Muscle layer of duodenum (tissue), 2 donors: Measurements from ENCODE around the gene GIGYF1.
A peak's percentile ranks its signal among the peaks of the same experiment; 100 is the strongest.
"Not testable (repeated sequence)": the region's sequence is repeated elsewhere in the genome, so short reads cannot be mapped to it uniquely, and the experiment has no call there.

Source experiments
- H3K27ac ChIP-seq: one replicate; pipeline ENCODE4 v1.7.0; 2013; ENCODE audit warnings: mild to moderate bottlenecking, low read length
- H3K27me3 ChIP-seq: one replicate; pipeline ENCODE4 v1.7.0; 2013; ENCODE audit warnings: low read depth, mild to moderate bottlenecking, control low read depth, low read length
- H3K36me3 ChIP-seq, 2 donors: one replicate each; pipeline ENCODE4 v1.7.0; 2013; ENCODE audit warnings: low read length in 2 of 2, control low read depth in 1 of 2, mild to moderate bottlenecking in 1 of 2; ENCODE audit not compliant: insufficient read depth in 2 of 2, control insufficient read depth in 1 of 2
- H3K4me1 ChIP-seq, 2 donors: one replicate each; pipeline ENCODE4 v1.7.0; 2013; ENCODE audit warnings: low read length in 2 of 2, mild to moderate bottlenecking in 2 of 2, control low read depth in 1 of 2, moderate library complexity in 1 of 2; ENCODE audit not compliant: insufficient read depth in 2 of 2, control insufficient read depth in 1 of 2
- H3K4me3 ChIP-seq, 2 donors: one replicate each; pipeline ENCODE4 v1.7.0; 2013; ENCODE audit warnings: low read length in 2 of 2, low read depth in 1 of 2, mild to moderate bottlenecking in 1 of 2
- H3K9me3 ChIP-seq, 2 donors: one replicate each; pipeline ENCODE4 v1.7.0; 2013; ENCODE audit warnings: low read length in 2 of 2, control low read depth in 1 of 2, mild to moderate bottlenecking in 1 of 2; ENCODE audit not compliant: control insufficient read depth in 1 of 2
- donor health status: healthy.

The GIGYF1 gene

GRCh38 chr7:100694098-100694745 is at the start of gene GIGYF1:
Gene GIGYF1 (minus strand): TSS chr7:100694250. CDS start chr7:100688238, 6,012 bp downstream.
- peaks cover 15 to 35% of the 10 kb centered on the region in 2 donors for H3K4me1 ChIP-seq
- H3K27ac ChIP-seq: no peak within 1 kb of the TSS
- peak within 1 kb of the TSS; percentile 74 to 78 for H3K4me3 ChIP-seq
- H3K36me3 ChIP-seq: peaks cover 0 to 4% of the 10 kb centered on the region in 2 donors
- no peaks in the 10 kb centered on the region for H3K9me3 ChIP-seq
- H3K27me3 ChIP-seq: no peaks in the 10 kb centered on the region

DNA sequence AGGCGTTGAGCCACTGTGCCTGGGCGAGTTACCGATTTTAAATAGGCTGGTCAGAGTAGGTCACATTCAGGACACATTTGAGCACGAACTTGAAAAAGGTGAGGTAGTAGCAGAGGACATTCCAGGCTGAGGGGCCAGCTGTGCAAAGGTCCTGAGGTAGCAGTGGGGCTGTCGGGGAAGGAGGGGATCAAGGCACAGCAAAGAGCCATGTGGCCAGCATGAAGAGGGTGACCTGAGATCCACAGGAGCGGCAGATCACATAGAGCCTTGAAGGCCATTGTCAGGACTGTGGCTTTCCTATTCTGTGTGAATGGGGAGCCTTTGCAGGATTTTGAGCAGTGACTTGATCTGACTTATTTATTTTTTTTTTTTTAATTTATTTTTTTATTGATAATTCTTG is 45.9 kb upstream of the GIGYF1 start:
- H3K9me3 ChIP-seq: no peaks in the 10 kb centered on the region
- H3K4me3 ChIP-seq: no peak overlapping the region
- H3K27ac ChIP-seq: no peak overlapping the region
- H3K27me3 ChIP-seq: no peaks in the 10 kb centered on the region
- H3K36me3 ChIP-seq: no peaks in the 10 kb centered on the region
- H3K4me1 ChIP-seq: no peaks in the 10 kb centered on the region

GRCh38 chr7:100736671-100737070 is 42.6 kb upstream of the GIGYF1 start:
- H3K4me3 ChIP-seq: no peak overlapping the region
- H3K27me3 ChIP-seq: no peaks in the 10 kb centered on the region
- no peak overlapping the region for H3K27ac ChIP-seq
- H3K36me3 ChIP-seq: no peaks in the 10 kb centered on the region
- H3K4me1 ChIP-seq: no peaks in the 10 kb centered on the region
- no peaks in the 10 kb centered on the region for H3K9me3 ChIP-seq

DNA sequence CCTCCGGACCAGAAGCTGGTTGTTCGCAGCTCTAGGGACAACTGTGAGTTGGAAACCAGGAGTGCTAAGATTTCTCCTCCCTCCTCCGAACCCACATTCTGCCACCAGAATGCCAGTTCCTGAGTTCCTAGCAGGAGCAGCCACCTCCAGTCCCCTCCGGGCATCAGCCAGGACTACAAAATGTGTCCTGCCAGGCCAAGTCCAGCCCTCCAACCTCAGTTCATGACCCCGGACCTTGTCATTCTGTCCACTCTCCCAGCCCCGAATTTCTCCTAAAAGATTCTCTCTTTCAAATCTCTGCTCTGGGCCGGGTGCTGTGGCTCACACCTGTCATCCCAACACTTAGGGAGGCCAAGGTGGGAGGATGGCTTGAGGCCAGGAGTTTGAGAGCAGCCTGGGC is 41.7 kb upstream of the GIGYF1 start:
- Histone ChIP-seq H3K4me3 (no peak overlapping the region), H3K27ac (no peak overlapping the region), H3K27me3 (no peaks in the 10 kb centered on the region), H3K9me3 (no peaks in the 10 kb centered on the region), H3K36me3 (no peaks in the 10 kb centered on the region), H3K4me1 (no peaks in the 10 kb centered on the region)

DNA sequence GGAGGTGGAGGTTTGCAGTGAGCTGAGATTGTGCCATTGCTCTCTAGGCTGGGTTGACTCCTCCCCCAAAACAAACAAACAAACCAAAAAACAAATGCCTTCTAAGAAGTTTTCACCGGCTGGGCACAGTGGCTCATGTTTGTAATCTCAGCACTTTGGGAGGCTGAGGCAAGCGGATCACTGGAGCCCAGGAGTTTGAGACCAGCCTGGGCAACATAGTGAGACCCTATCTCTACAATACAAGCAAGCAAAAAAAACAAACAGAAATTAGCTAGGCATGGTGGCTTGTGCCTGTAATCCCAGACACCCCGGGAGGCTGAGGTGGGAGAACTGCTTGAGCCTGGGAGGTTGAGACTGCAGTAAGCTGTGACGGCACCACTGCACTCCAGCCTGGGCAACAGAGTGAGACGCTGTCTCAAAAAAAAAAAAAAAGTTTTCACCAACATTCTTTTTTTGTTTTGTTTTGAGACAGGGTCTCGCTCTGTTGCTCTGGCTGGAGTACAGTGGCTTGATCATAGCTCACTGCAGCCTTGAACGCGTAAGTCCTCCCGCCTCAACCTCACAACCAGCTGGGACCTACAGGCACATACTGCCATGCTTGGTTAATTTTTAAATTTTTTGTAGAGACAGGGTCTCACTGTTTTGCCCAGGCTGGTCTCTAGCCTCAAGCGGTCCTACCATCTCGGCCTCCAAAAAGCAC is 38.0 kb upstream of the GIGYF1 start:
- no peaks in the 10 kb centered on the region for H3K9me3 ChIP-seq
- H3K27me3 ChIP-seq: no peaks in the 10 kb centered on the region
- no peaks in the 10 kb centered on the region for H3K4me1 ChIP-seq
- H3K36me3 ChIP-seq: no peaks in the 10 kb centered on the region
- H3K27ac ChIP-seq: no peak overlapping the region
- no peak overlapping the region for H3K4me3 ChIP-seq

DNA sequence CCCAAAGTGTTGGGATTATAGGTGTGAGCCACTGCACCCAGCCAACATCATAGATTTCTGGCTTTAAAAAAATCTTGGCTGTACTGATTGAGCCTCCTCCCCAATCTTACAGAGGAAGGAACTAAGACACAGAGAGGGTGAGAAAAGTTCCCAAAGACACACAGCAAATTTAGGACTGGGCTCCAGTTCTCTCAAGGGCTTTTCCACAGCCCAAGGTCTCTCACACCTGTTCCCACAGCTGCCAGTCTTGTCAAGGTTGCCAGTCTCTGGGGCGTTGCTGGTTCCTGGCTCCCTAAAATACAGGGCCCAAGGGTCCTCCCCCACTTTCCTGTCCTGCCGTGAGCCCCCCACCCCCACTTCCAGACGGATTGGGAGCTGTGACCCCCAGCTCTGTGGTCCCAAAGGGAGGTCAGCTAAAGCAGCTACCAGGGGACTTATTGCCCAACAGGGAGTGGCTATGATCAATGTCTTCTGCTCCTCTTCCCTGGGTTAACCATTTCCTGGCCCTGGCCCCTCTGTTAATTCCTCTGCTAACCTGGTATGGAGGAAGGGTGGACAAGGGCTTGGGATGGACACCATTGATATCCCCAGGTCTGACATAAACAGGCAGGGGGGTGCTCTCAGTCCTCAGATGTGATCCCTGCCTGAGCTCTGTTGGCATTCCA is 36.2 kb upstream of the GIGYF1 start:
- Histone ChIP-seq H3K27ac (no peak overlapping the region), H3K27me3 (no peaks in the 10 kb centered on the region), H3K4me3 (no peak overlapping the region), H3K9me3 (no peaks in the 10 kb centered on the region), H3K36me3 (no peaks in the 10 kb centered on the region), H3K4me1 (no peaks in the 10 kb centered on the region)

DNA sequence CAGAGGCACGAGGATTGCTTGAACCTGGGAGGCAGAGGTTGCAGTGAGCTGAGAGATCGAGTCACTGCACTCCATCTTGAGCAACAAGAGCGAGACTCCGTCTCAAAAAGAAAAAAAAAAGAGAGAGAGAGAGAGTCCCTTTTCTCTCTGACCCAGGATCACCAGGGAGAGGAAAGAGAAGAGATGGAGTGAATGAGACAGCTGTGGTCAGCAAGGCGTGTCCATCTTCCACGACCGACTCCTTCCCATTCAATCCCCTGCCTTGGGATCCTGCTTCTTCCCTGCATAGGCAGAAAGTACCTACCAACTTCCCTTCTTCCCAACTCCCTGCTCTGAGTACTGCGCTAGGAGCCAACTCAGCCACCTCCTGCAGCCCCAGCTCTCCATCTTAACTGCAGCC is 34.1 kb upstream of the GIGYF1 start:
- Histone ChIP-seq H3K36me3 (no peaks in the 10 kb centered on the region), H3K27ac (no peak overlapping the region), H3K27me3 (no peaks in the 10 kb centered on the region), H3K9me3 (no peaks in the 10 kb centered on the region), H3K4me1 (no peaks in the 10 kb centered on the region), H3K4me3 (no peak overlapping the region)

GRCh38 chr7:100726996-100727761 is 33.1 kb upstream of the GIGYF1 start:
- Histone ChIP-seq H3K4me1 (no peaks in the 10 kb centered on the region), H3K27ac (no peak overlapping the region), H3K9me3 (no peaks in the 10 kb centered on the region), H3K4me3 (no peak overlapping the region), H3K27me3 (no peaks in the 10 kb centered on the region), H3K36me3 (no peaks in the 10 kb centered on the region)

GRCh38 chr7:100724364-100724763 is 30.3 kb upstream of the GIGYF1 start:
- not testable (repeated sequence) for H3K27ac ChIP-seq, H3K36me3 ChIP-seq, H3K9me3 ChIP-seq, H3K4me1 ChIP-seq, H3K4me3 ChIP-seq
- peaks cover 26% of the 10 kb centered on the region for H3K27me3 ChIP-seq

GRCh38 chr7:100723732-100724275 is 29.8 kb upstream of the GIGYF1 start:
- Histone ChIP-seq H3K36me3 (no peaks in the 10 kb centered on the region), H3K4me3 (no peak overlapping the region), H3K4me1 (peaks cover 0 to 8% of the 10 kb centered on the region in 2 donors), H3K27ac (no peak overlapping the region), H3K27me3 (peaks cover 26% of the 10 kb centered on the region), H3K9me3 (no peaks in the 10 kb centered on the region)
